Stomach (tissue), 4 donors: ENCODE data around the gene CMTM7.

ENCODE experiments used
- CTCF ChIP-seq, 7 experiments: fragments of 450-650 bp in 4 of 7; fragments of 200-600 bp in 3 of 7; sonication (generic) in 3 of 7; IDR thresholded peaks; one replicate each; pipeline ENCODE4 v1.5.1; 2016 to 2019; ENCODE audit warnings: antibody characterized with exemption in 7 of 7, control low read depth in 2 of 7, mild to moderate bottlenecking in 1 of 7
- EP300 ChIP-seq: sonication (generic); formaldehyde crosslinking; IDR thresholded peaks from one replicate; pipeline ENCODE4 v1.6.1; 2017; ENCODE audit warnings: antibody characterized with exemption
- POLR2A ChIP-seq, 4 donors: fragments of 450-650 bp; IDR thresholded peaks; one replicate each; pipeline ENCODE4 v1.6.1; 2016; ENCODE audit warnings: antibody characterized with exemption in 4 of 4, control low read depth in 2 of 4, mild to moderate bottlenecking in 1 of 4, moderate library complexity in 1 of 4
- POLR2AphosphoS5 ChIP-seq, 3 donors: sonication (generic); formaldehyde crosslinking; IDR thresholded peaks; one replicate each; pipeline ENCODE4 v1.6.1; 2016; ENCODE audit warnings: antibody characterized with exemption in 3 of 3

GRCh38 chr3:32480604-32481003 is 89.0 kb downstream of the CMTM7 start:
- TF ChIP-seq CTCF (IDR thresholded peaks at IDR 0.05) (no peak), EP300 (no peak), POLR2AphosphoS5 (IDR thresholded peaks at IDR 0.05) (no peak), POLR2A (IDR thresholded peaks at IDR 0.05) (no peak)
